Measurements from ENCODE around the gene BAHCC1. TPM values are rescaled to one million over a fixed set of nuclear protein-coding genes. Genes with fewer than 3 reads are reported as not detected.

The BAHCC1 gene
- total RNA-seq, 1 experiment from 2014 or later: 29.8 TPM

DNA sequence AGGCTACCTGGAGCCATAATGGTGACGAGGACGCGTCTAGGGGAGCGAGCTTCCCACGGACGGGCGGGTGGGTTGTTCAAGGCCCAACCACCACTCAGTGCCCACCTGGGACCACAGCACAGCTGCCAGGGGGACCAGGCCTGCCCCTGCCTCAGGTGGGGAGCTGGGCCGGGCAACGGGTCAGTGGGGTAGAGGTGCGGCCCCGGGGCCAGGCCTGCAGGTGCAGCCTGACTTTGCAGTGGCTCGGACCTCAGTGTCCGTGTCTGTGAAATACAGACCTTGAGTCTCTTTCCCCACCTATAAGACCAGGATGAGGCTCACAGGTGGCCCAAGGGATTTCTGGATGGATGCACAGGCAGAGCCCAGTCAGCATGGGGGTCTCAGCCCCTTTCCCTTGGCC lies 74.0 kb downstream of the BAHCC1 start:
- Mint-ChIP-seq H3K36me3 (no peaks in the 10 kb centered on the region), H3K4me3 (no peak overlapping the region), H3K9me3 (peaks cover 3% of the 10 kb centered on the region; the same call in 1 of the 2 replicates), H3K27ac (no peak overlapping the region), H3K27me3 (ENCODE audit: low read depth) (no peaks in the 10 kb centered on the region; the same call in 1 of the 2 replicates), H3K4me1 (no peaks in the 10 kb centered on the region)
- ChIA-PET POLR2A (no interaction called here), CTCF (interaction anchor here (0.6 to 1.0 kb wide), 3 partner anchors 15 to 1364 kb away, joined by 3 to 4 read pairs (median 3); no protein-coding TSS in a partner anchor)
- TF ChIP-seq SMAD4 (CRISPR knock-in tag; IDR thresholded peaks at IDR 0.05): no peak
- TF ChIP-seq, protein P1, sequence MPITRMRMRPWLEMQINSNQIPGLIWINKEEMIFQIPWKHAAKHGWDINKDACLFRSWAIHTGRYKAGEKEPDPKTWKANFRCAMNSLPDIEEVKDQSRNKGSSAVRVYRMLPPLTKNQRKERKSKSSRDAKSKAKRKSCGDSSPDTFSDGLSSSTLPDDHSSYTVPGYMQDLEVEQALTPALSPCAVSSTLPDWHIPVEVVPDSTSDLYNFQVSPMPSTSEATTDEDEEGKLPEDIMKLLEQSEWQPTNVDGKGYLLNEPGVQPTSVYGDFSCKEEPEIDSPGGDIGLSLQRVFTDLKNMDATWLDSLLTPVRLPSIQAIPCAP (CRISPR knock-in tag; IDR thresholded peaks at IDR 0.05): no peak
- TF ChIP-seq NFE2L1 (CRISPR knock-in tag; IDR thresholded peaks at IDR 0.05): no peak
- TF ChIP-seq FOXK1 (CRISPR knock-in tag; IDR thresholded peaks at IDR 0.05): no peak
- TF ChIP-seq ZNF138 (CRISPR knock-in tag; conservative IDR thresholded peaks at IDR 0.05): no peak
- TF ChIP-seq FOXJ3 (CRISPR knock-in tag; IDR thresholded peaks at IDR 0.05; ENCODE audit: borderline replicate concordance): no peak
- TF ChIP-seq ZNF396 (CRISPR knock-in tag; IDR thresholded peaks at IDR 0.05; ENCODE audit: borderline replicate concordance): no peak
- TF ChIP-seq, protein P2, sequence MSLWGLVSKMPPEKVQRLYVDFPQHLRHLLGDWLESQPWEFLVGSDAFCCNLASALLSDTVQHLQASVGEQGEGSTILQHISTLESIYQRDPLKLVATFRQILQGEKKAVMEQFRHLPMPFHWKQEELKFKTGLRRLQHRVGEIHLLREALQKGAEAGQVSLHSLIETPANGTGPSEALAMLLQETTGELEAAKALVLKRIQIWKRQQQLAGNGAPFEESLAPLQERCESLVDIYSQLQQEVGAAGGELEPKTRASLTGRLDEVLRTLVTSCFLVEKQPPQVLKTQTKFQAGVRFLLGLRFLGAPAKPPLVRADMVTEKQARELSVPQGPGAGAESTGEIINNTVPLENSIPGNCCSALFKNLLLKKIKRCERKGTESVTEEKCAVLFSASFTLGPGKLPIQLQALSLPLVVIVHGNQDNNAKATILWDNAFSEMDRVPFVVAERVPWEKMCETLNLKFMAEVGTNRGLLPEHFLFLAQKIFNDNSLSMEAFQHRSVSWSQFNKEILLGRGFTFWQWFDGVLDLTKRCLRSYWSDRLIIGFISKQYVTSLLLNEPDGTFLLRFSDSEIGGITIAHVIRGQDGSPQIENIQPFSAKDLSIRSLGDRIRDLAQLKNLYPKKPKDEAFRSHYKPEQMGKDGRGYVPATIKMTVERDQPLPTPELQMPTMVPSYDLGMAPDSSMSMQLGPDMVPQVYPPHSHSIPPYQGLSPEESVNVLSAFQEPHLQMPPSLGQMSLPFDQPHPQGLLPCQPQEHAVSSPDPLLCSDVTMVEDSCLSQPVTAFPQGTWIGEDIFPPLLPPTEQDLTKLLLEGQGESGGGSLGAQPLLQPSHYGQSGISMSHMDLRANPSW (CRISPR knock-in tag; conservative IDR thresholded peaks at IDR 0.05; ENCODE audit: low read depth): no peak
- TF ChIP-seq, protein P3, sequence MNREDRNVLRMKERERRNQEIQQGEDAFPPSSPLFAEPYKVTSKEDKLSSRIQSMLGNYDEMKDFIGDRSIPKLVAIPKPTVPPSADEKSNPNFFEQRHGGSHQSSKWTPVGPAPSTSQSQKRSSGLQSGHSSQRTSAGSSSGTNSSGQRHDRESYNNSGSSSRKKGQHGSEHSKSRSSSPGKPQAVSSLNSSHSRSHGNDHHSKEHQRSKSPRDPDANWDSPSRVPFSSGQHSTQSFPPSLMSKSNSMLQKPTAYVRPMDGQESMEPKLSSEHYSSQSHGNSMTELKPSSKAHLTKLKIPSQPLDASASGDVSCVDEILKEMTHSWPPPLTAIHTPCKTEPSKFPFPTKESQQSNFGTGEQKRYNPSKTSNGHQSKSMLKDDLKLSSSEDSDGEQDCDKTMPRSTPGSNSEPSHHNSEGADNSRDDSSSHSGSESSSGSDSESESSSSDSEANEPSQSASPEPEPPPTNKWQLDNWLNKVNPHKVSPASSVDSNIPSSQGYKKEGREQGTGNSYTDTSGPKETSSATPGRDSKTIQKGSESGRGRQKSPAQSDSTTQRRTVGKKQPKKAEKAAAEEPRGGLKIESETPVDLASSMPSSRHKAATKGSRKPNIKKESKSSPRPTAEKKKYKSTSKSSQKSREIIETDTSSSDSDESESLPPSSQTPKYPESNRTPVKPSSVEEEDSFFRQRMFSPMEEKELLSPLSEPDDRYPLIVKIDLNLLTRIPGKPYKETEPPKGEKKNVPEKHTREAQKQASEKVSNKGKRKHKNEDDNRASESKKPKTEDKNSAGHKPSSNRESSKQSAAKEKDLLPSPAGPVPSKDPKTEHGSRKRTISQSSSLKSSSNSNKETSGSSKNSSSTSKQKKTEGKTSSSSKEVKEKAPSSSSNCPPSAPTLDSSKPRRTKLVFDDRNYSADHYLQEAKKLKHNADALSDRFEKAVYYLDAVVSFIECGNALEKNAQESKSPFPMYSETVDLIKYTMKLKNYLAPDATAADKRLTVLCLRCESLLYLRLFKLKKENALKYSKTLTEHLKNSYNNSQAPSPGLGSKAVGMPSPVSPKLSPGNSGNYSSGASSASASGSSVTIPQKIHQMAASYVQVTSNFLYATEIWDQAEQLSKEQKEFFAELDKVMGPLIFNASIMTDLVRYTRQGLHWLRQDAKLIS (CRISPR knock-in tag; IDR thresholded peaks at IDR 0.05; ENCODE audit: borderline replicate concordance): no peak
- TF ChIP-seq, protein P4, sequence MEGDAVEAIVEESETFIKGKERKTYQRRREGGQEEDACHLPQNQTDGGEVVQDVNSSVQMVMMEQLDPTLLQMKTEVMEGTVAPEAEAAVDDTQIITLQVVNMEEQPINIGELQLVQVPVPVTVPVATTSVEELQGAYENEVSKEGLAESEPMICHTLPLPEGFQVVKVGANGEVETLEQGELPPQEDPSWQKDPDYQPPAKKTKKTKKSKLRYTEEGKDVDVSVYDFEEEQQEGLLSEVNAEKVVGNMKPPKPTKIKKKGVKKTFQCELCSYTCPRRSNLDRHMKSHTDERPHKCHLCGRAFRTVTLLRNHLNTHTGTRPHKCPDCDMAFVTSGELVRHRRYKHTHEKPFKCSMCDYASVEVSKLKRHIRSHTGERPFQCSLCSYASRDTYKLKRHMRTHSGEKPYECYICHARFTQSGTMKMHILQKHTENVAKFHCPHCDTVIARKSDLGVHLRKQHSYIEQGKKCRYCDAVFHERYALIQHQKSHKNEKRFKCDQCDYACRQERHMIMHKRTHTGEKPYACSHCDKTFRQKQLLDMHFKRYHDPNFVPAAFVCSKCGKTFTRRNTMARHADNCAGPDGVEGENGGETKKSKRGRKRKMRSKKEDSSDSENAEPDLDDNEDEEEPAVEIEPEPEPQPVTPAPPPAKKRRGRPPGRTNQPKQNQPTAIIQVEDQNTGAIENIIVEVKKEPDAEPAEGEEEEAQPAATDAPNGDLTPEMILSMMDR (IDR thresholded peaks at IDR 0.05): no peak
- TF ChIP-seq IRF2 (CRISPR knock-in tag; IDR thresholded peaks at IDR 0.05; ENCODE audit: borderline replicate concordance, low read depth): no peak
- no peak for TF ChIP-seq TEAD1 (CRISPR knock-in tag; IDR thresholded peaks at IDR 0.05)
- TF ChIP-seq, protein P5, sequence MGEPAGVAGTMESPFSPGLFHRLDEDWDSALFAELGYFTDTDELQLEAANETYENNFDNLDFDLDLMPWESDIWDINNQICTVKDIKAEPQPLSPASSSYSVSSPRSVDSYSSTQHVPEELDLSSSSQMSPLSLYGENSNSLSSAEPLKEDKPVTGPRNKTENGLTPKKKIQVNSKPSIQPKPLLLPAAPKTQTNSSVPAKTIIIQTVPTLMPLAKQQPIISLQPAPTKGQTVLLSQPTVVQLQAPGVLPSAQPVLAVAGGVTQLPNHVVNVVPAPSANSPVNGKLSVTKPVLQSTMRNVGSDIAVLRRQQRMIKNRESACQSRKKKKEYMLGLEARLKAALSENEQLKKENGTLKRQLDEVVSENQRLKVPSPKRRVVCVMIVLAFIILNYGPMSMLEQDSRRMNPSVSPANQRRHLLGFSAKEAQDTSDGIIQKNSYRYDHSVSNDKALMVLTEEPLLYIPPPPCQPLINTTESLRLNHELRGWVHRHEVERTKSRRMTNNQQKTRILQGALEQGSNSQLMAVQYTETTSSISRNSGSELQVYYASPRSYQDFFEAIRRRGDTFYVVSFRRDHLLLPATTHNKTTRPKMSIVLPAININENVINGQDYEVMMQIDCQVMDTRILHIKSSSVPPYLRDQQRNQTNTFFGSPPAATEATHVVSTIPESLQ (CRISPR knock-in tag; IDR thresholded peaks at IDR 0.05): no peak
- no peak for ATAC-seq
- no peak for DNase-seq (ENCODE audit: low spot score)
